ENCODE results near the gene PEA15. TPM values are rescaled to one million over a fixed set of nuclear protein-coding genes. Genes with fewer than 3 reads are reported as not detected.

Gene PEA15
- total RNA-seq, 1 experiment from 2014 or later: 94.3 TPM

- Histone ChIP-seq H3K36me3 (ENCODE audit: control insufficient read depth, insufficient read depth, low read length) (peaks cover 43% of the 10 kb centered on the region), H3K9me3 (ENCODE audit: control insufficient read depth, insufficient read depth, low read depth, low read length) (no peaks in the 10 kb centered on the region), H3K27ac (ENCODE audit: low read length) (no peak overlapping the region), H3K4me1 (ENCODE audit: control insufficient read depth, insufficient read depth, low read length) (no peaks in the 10 kb centered on the region), H3K27me3 (ENCODE audit: control insufficient read depth, insufficient read depth, low read length) (no peaks in the 10 kb centered on the region), H3K4me3 (ENCODE audit: low read depth in 2 of 2, low read length in 2 of 2) (no peak overlapping the region)
- DNase-seq (ENCODE audit: low read depth, low spot score) (no peak), ATAC-seq (no peak)
- POLR2A ChIA-PET: interaction anchor here (0.7 kb wide), 1 partner anchor 124 kb away, joined by 4 read pairs; no protein-coding TSS in a partner anchor
- no peak for TF ChIP-seq CTCF (IDR thresholded peaks at IDR 0.05)
- no peak for TF ChIP-seq TCF7L2 (IDR thresholded peaks at IDR 0.05; ENCODE audit: low read depth, low read length)
- TF ChIP-seq SIN3A (IDR thresholded peaks at IDR 0.05; ENCODE audit: borderline replicate concordance, insufficient read depth, low read depth, low read length): no peak
- TF ChIP-seq POLR2AphosphoS5 (IDR thresholded peaks at IDR 0.05; ENCODE audit: low read depth, low read length): no peak
- TF ChIP-seq REST (IDR thresholded peaks at IDR 0.05; ENCODE audit: insufficient read depth in 1 of 2, low read depth in 2 of 2, low read length in 1 of 2): no peak
- in situ Hi-C loops (cut with HindIII; ENCODE audit: low pct_unique_long_range_greater_than_20kb, low sequenced_read_pairs) (no loop called here), intact Hi-C loops (cut with micrococcal nuclease; ENCODE audit: unreplicated experiment) (loop anchor here (10.0 kb wide), 1 partner anchor 1967 kb away; no protein-coding TSS in a partner anchor)
- CTCF ChIA-PET: no interaction called here
- BruUV-seq (replicated peaks): no TSS peak
These were observed 22.4 kb downstream of the PEA15 start for GRCh38 chr1:160227561-160227960.

- Histone ChIP-seq H3K9me3 (ENCODE audit: control insufficient read depth, insufficient read depth, low read depth, low read length) (no peaks in the 10 kb centered on the region), H3K36me3 (ENCODE audit: control insufficient read depth, insufficient read depth, low read length) (peaks cover 37% of the 10 kb centered on the region), H3K4me3 (ENCODE audit: low read depth in 2 of 2, low read length in 2 of 2) (no peak overlapping the region), H3K4me1 (ENCODE audit: control insufficient read depth, insufficient read depth, low read length) (no peaks in the 10 kb centered on the region), H3K27me3 (ENCODE audit: control insufficient read depth, insufficient read depth, low read length) (no peaks in the 10 kb centered on the region), H3K27ac (ENCODE audit: low read length) (no peak overlapping the region)
- DNase-seq (ENCODE audit: low read depth, low spot score): no peak
- in situ Hi-C loops (cut with HindIII; ENCODE audit: low pct_unique_long_range_greater_than_20kb, low sequenced_read_pairs): no loop called here
- no peak for ATAC-seq
- intact Hi-C loops (cut with micrococcal nuclease; ENCODE audit: unreplicated experiment): loop anchor here (10.0 kb wide), 1 partner anchor 1966 kb away; no protein-coding TSS in a partner anchor
- ChIA-PET POLR2A (no interaction called here), CTCF (interaction anchor here (0.6 kb wide), 1 partner anchor 25 kb away, joined by 3 read pairs; no protein-coding TSS in a partner anchor)
- TF ChIP-seq CTCF (IDR thresholded peaks at IDR 0.05): no peak
- TF ChIP-seq REST (IDR thresholded peaks at IDR 0.05; ENCODE audit: insufficient read depth in 1 of 2, low read depth in 2 of 2, low read length in 1 of 2): no peak
- TF ChIP-seq SIN3A (IDR thresholded peaks at IDR 0.05; ENCODE audit: borderline replicate concordance, insufficient read depth, low read depth, low read length): no peak
- TF ChIP-seq POLR2AphosphoS5 (IDR thresholded peaks at IDR 0.05; ENCODE audit: low read depth, low read length): no peak
- no peak for TF ChIP-seq TCF7L2 (IDR thresholded peaks at IDR 0.05; ENCODE audit: low read depth, low read length)
- BruUV-seq (replicated peaks): no TSS peak
These were observed 23.2 kb downstream of the PEA15 start for GRCh38 chr1:160228431-160228830.
